OCI-LY1 (cell line): Measurements from ENCODE around the gene RNGTT.

Experiments used
- H2AFZ ChIP-seq: fragments of 200-600 bp; sonication (generic), shearing (Covaris generic); 2 replicates; pipeline ENCODE4 v1.6.0; 2014; ENCODE audit warnings: antibody characterized with exemption, mild to moderate bottlenecking, low read length
- H3F3A ChIP-seq: fragments of 200-600 bp; sonication (generic), shearing (Covaris generic); 2 replicates; pipeline ENCODE4 v1.6.0; 2014; ENCODE audit warnings: mild to moderate bottlenecking, antibody characterized with exemption, low read length, moderate library complexity; ENCODE audit not compliant: insufficient read depth
- H3K27ac ChIP-seq: fragments of 200-600 bp; sonication (generic); 2 replicates; pipeline ENCODE4 v1.5.1; 2014; ENCODE audit warnings: low read length, mixed run types, mild to moderate bottlenecking, low read depth; ENCODE audit not compliant: poor library complexity, severe bottlenecking
- H3K27me3 ChIP-seq: fragments of 200-600 bp; sonication (generic); 2 replicates; pipeline ENCODE4 v1.6.0; 2014; ENCODE audit warnings: antibody characterized with exemption, mild to moderate bottlenecking, low read length, moderate library complexity; ENCODE audit not compliant: insufficient read depth
- H3K36me3 ChIP-seq: fragments of 200-600 bp; sonication (generic); 2 replicates; pipeline ENCODE4 v1.6.1; 2014; ENCODE audit warnings: mild to moderate bottlenecking, antibody characterized with exemption, low read length, moderate library complexity, mixed read lengths; ENCODE audit not compliant: insufficient read depth
- H3K4me1 ChIP-seq: fragments of 200-600 bp; sonication (generic); 2 replicates; pipeline ENCODE4 v1.5.1; 2014; ENCODE audit warnings: mild to moderate bottlenecking, low read length, moderate library complexity; ENCODE audit not compliant: insufficient read depth, severe bottlenecking
- H3K4me2 ChIP-seq: fragments of 200-600 bp; sonication (generic), shearing (Covaris generic); 2 replicates; pipeline ENCODE4 v1.6.1; 2014; ENCODE audit warnings: low read length
- H3K4me3 ChIP-seq: fragments of 200-600 bp; sonication (generic); 2 replicates; pipeline ENCODE4 v1.5.1; 2014; ENCODE audit warnings: low read length, low read depth, mild to moderate bottlenecking, mixed read lengths; ENCODE audit not compliant: poor library complexity, severe bottlenecking
- H3K79me2 ChIP-seq: fragments of 200-600 bp; shearing (Covaris generic); 2 replicates; pipeline ENCODE4 v1.6.1; 2016; ENCODE audit warnings: mixed run types, low read length, mixed read lengths; ENCODE audit not compliant: insufficient read depth
- H3K9ac ChIP-seq: fragments of 200-600 bp; sonication (generic), shearing (Covaris generic); 2 replicates; pipeline ENCODE4 v1.6.1; 2014; ENCODE audit warnings: mild to moderate bottlenecking, low read length, mixed read lengths
- H3K9me2 ChIP-seq: fragments of 200-600 bp; sonication (generic), shearing (Covaris generic); 2 replicates; pipeline ENCODE4 v1.6.1; 2014; ENCODE audit warnings: low read depth, mild to moderate bottlenecking, low read length, mixed read lengths
- H3K9me3 ChIP-seq: fragments of 200-600 bp; shearing (Covaris generic); 2 replicates; pipeline ENCODE4 v1.6.1; 2014; ENCODE audit warnings: low read length, mixed read lengths
- H4K20me1 ChIP-seq: fragments of 200-600 bp; sonication (generic), shearing (Covaris generic); 2 replicates; pipeline ENCODE4 v1.6.0; 2016; ENCODE audit warnings: mild to moderate bottlenecking, low read length; ENCODE audit not compliant: insufficient read depth
- EZH2 ChIP-seq: fragments of 200-600 bp; sonication (generic), shearing (Covaris generic); IDR thresholded peaks from 2 replicates; pipeline ENCODE4 v1.8.0; 2017; ENCODE audit warnings: borderline replicate concordance, mixed run types, mild to moderate bottlenecking, antibody characterized with exemption, low read length, moderate library complexity, mixed read lengths
- TF ChIP-seq, protein P1 (sequence below): fragments of 200-600 bp; sonication (generic), shearing (Covaris generic); IDR thresholded peaks from 2 replicates; pipeline ENCODE4 v1.5.1; 2017; ENCODE audit warnings: mild to moderate bottlenecking, antibody characterized with exemption, low read length, moderate library complexity, mixed read lengths

RNGTT gene

DNA sequence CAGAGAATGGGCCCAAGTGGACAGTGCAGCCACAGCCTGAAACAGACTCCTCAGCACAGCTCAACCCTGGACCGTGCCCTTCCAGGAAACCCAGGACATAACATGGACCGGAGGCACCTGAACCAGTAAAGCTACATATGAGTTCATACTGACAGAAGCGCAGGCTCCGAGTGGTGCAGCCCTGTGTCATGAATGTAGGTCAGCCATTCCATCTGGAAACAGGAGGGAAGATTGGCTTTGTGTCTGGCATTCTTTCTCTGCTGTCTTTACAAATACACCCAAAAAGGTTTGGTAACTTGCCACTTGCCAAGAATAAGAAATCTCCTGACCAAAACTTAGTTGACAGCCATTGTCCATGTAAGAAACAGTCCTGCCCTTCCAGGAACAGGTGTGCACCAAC, 366.6 kb downstream of the RNGTT start:
- Histone ChIP-seq H3K4me1 (peaks cover 20% of the 10 kb centered on the region), H3K79me2 (no peaks in the 10 kb centered on the region)

DNA sequence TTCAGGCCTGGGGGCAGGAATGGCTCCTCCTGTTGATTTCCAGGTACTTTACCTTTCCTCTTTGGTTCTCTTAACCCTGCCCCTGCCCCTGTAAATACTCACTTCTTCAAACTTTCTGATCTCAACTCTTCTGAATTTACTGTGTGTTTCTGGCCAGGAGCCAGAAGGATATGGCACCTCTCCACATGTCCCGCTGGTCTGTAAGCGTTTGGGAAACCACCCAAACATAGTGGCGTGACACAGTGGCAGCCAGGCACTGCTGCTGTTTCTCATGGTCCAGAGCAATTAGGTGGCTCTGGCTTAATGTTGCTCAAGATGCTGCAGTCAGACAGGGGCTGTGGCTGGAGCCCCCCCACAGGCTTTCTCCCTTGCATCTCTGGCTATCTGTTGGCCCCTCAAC, 374.5 kb downstream of the RNGTT start:
- H3K27ac ChIP-seq = no peak overlapping the region
- no peaks in the 10 kb centered on the region for H3K4me1 ChIP-seq
- no peaks in the 10 kb centered on the region for H3K79me2 ChIP-seq
- H3K9me3 ChIP-seq = no peaks in the 10 kb centered on the region
- no peak for TF ChIP-seq EZH2
- TF ChIP-seq, protein P1, sequence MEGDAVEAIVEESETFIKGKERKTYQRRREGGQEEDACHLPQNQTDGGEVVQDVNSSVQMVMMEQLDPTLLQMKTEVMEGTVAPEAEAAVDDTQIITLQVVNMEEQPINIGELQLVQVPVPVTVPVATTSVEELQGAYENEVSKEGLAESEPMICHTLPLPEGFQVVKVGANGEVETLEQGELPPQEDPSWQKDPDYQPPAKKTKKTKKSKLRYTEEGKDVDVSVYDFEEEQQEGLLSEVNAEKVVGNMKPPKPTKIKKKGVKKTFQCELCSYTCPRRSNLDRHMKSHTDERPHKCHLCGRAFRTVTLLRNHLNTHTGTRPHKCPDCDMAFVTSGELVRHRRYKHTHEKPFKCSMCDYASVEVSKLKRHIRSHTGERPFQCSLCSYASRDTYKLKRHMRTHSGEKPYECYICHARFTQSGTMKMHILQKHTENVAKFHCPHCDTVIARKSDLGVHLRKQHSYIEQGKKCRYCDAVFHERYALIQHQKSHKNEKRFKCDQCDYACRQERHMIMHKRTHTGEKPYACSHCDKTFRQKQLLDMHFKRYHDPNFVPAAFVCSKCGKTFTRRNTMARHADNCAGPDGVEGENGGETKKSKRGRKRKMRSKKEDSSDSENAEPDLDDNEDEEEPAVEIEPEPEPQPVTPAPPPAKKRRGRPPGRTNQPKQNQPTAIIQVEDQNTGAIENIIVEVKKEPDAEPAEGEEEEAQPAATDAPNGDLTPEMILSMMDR = no peak
- H3K4me3 ChIP-seq = no peak overlapping the region
- H3F3A ChIP-seq = no peaks in the 10 kb centered on the region
- H3K9me2 ChIP-seq = no peaks in the 10 kb centered on the region
- no peak overlapping the region for H3K9ac ChIP-seq
- H2AFZ ChIP-seq = no peak overlapping the region
- H3K27me3 ChIP-seq = no peaks in the 10 kb centered on the region
- H4K20me1 ChIP-seq = no peaks in the 10 kb centered on the region
- H3K4me2 ChIP-seq = no peak overlapping the region
- H3K36me3 ChIP-seq = no peaks in the 10 kb centered on the region

More for the DNA sequence above, 366.6 kb downstream of the RNGTT start:
- no peaks in the 10 kb centered on the region for H3K27me3 ChIP-seq
- H3K4me3 ChIP-seq = no peak overlapping the region
- no peak overlapping the region for H3K9ac ChIP-seq
- no peak overlapping the region for H3K27ac ChIP-seq
- H2AFZ ChIP-seq = no peak overlapping the region
- H4K20me1 ChIP-seq = no peaks in the 10 kb centered on the region
- H3K36me3 ChIP-seq = no peaks in the 10 kb centered on the region
- TF ChIP-seq EZH2 = no peak
- TF ChIP-seq, protein P1 = no peak
- H3K9me2 ChIP-seq = no peaks in the 10 kb centered on the region
- H3K4me2 ChIP-seq = no peak overlapping the region
- no peaks in the 10 kb centered on the region for H3K9me3 ChIP-seq
- H3F3A ChIP-seq = no peaks in the 10 kb centered on the region

DNA sequence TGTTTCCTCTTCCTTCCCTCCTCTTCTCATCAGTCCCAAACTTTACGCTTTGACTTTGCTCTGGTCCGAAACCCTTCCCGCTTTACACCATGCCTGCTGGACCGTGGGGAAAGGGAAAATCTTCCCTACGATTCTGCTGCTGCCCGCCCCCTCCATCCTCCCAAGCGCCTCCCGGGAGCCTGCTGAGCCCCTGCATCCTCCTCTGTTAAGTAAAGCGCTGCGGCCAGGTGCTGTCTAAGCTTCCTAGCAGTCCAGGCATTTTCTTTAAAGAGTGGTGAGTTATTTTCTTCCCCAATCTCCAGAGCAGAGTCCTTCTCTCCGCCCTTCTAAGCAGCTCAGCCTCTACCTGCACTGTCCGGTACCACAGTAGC, 376.3 kb downstream of the RNGTT start:
- Histone ChIP-seq H3K79me2 (no peaks in the 10 kb centered on the region), H3F3A (no peaks in the 10 kb centered on the region), H3K9me3 (peaks cover 6% of the 10 kb centered on the region; the same call in 1 of the 2 replicates), H3K4me2 (no peak overlapping the region), H3K36me3 (no peaks in the 10 kb centered on the region), H2AFZ (no peak overlapping the region), H3K4me1 (no peaks in the 10 kb centered on the region), H3K9me2 (no peaks in the 10 kb centered on the region), H3K27me3 (no peaks in the 10 kb centered on the region), H4K20me1 (no peaks in the 10 kb centered on the region), H3K9ac (no peak overlapping the region), H3K4me3 (no peak overlapping the region), H3K27ac (no peak overlapping the region)
- no peak for TF ChIP-seq EZH2
- TF ChIP-seq, protein P1 = no peak
